ENCODE measurements around the gene IRAK2.

The IRAK2 gene

GRCh38 chr3:10291641-10292040 lies 126.9 kb downstream of the IRAK2 start:
- Histone ChIP-seq H3K4me1 (ENCODE audit: insufficient read depth, low read length) (peaks cover 3% of the 10 kb centered on the region), H2AFZ (ENCODE audit: low read depth, low read length) (no peak overlapping the region), H3K36me3 (ENCODE audit: insufficient read depth, low read length) (peaks cover 20% of the 10 kb centered on the region), H3K4me3 (ENCODE audit: low read length) (no peak overlapping the region), H3K9me3 (ENCODE audit: low read length) (no peaks in the 10 kb centered on the region), H3K27me3 (ENCODE audit: insufficient read depth, low read length) (no peaks in the 10 kb centered on the region)

- peaks cover 20% of the 10 kb centered on the region for H3K36me3 ChIP-seq (ENCODE audit: insufficient read depth, low read length)
- H3K9me3 ChIP-seq (ENCODE audit: low read length), result no peaks in the 10 kb centered on the region
- no peak within 1 kb of the TSS for H3K4me3 ChIP-seq (ENCODE audit: low read length)
- no peaks in the 10 kb centered on the region for H3K4me1 ChIP-seq (ENCODE audit: insufficient read depth, low read length)
- no peak within 1 kb of the TSS for H2AFZ ChIP-seq (ENCODE audit: low read depth, low read length)
- no peaks in the 10 kb centered on the region for H3K27me3 ChIP-seq (ENCODE audit: insufficient read depth, low read length)
Measured at GRCh38 chr3:10292505-10293419, 128.0 kb downstream of the IRAK2 start, which contains the start of gene GHRL. Gene GHRL, minus strand, starts transcription at chr3:10292947. Its CDS starts 2,767 bp downstream, at chr3:10290180.
